Measurements from ENCODE around the gene SYNGR2. TPM values are rescaled to one million over a fixed set of nuclear protein-coding genes. Genes with fewer than 3 reads are reported as not detected.

Gene SYNGR2
- total RNA-seq: 41.9 and 51.0 TPM in 2 replicates

- no peak for TF ChIP-seq CTCF (IDR thresholded peaks at IDR 0.05; ENCODE audit: insufficient read depth, low read length, severe bottlenecking)
- FAIRE-seq: no peak
- peak within 1 kb of the TSS; percentile 72 for H3K4me3 ChIP-seq (ENCODE audit: low read depth, low read length)
- no peak for DNase-seq (ENCODE audit: low read depth)
- H3K36me3 ChIP-seq (ENCODE audit: control insufficient read depth, insufficient read depth, low read length): peaks cover 8% of the 10 kb centered on the region
- no peaks in the 10 kb centered on the region for H3K27me3 ChIP-seq (ENCODE audit: control insufficient read depth, insufficient read depth, low read length)
Observed at GRCh38 chr17:78168242-78168902, at the start of gene SYNGR2. Gene SYNGR2 (plus strand): TSS chr17:78168581. CDS start chr17:78168617, 36 bp downstream.

- FAIRE-seq: no peak
- Histone ChIP-seq H3K27me3 (ENCODE audit: control insufficient read depth, insufficient read depth, low read length) (no peaks in the 10 kb centered on the region), H3K4me3 (ENCODE audit: low read depth, low read length) (no peak overlapping the region), H3K36me3 (ENCODE audit: control insufficient read depth, insufficient read depth, low read length) (peaks cover 2% of the 10 kb centered on the region)
- no peak for DNase-seq (ENCODE audit: low read depth)
- TF ChIP-seq CTCF (IDR thresholded peaks at IDR 0.05; ENCODE audit: insufficient read depth, low read length, severe bottlenecking): no peak
Observed at GRCh38 chr17:78118801-78119241, 49.6 kb upstream of the SYNGR2 start.

- H3K27me3 ChIP-seq (ENCODE audit: control insufficient read depth, insufficient read depth, low read length): no peaks in the 10 kb centered on the region
- DNase-seq (ENCODE audit: low read depth) (no peak), FAIRE-seq (no peak)
- H3K36me3 ChIP-seq (ENCODE audit: control insufficient read depth, insufficient read depth, low read length): peaks cover 7% of the 10 kb centered on the region
- H3K4me3 ChIP-seq (ENCODE audit: low read depth, low read length): no peak overlapping the region
- TF ChIP-seq CTCF (IDR thresholded peaks at IDR 0.05; ENCODE audit: insufficient read depth, low read length, severe bottlenecking): no peak
Observed at GRCh38 chr17:78120537-78120936, 47.8 kb upstream of the SYNGR2 start.

- no peak overlapping the region for H3K4me3 ChIP-seq (ENCODE audit: low read depth, low read length)
- no peak for TF ChIP-seq CTCF (IDR thresholded peaks at IDR 0.05; ENCODE audit: insufficient read depth, low read length, severe bottlenecking)
- no peak for DNase-seq (ENCODE audit: low read depth)
- no peak for FAIRE-seq
- peaks cover 7% of the 10 kb centered on the region for H3K36me3 ChIP-seq (ENCODE audit: control insufficient read depth, insufficient read depth, low read length)
- no peaks in the 10 kb centered on the region for H3K27me3 ChIP-seq (ENCODE audit: control insufficient read depth, insufficient read depth, low read length)
Observed at GRCh38 chr17:78120971-78121800, 47.2 kb upstream of the SYNGR2 start.

- Histone ChIP-seq H3K27me3 (ENCODE audit: control insufficient read depth, insufficient read depth, low read length) (no peaks in the 10 kb centered on the region), H3K36me3 (ENCODE audit: control insufficient read depth, insufficient read depth, low read length) (peaks cover 9% of the 10 kb centered on the region), H3K4me3 (ENCODE audit: low read depth, low read length) (no peak overlapping the region)
- DNase-seq (ENCODE audit: low read depth) (no peak), FAIRE-seq (no peak)
- no peak for TF ChIP-seq CTCF (IDR thresholded peaks at IDR 0.05; ENCODE audit: insufficient read depth, low read length, severe bottlenecking)
Observed at GRCh38 chr17:78121801-78122215, 46.6 kb upstream of the SYNGR2 start.
